ENCODE measurements around the gene CA12. TPM values are rescaled to one million over a fixed set of nuclear protein-coding genes. Genes with fewer than 3 reads are reported as not detected.

CA12 gene
- polyA plus RNA-seq, 5 donors, result 1.8 to 6.4 (median 2.1) TPM

Other genes with a start within 250 kb of the CA12 start
- gene RPS27L, start 224.4 kb downstream of the CA12 start, polyA plus RNA-seq (ENCODE audit: insufficient read depth in 1 of 5, insufficient read length in 5 of 5, low replicate concordance in 1 of 5), result 100 to 1,000 TPM in 1 of 5 donors, 10 to 100 TPM in 4; 76.8 to 103 (median 92.8) TPM
- gene RAB8B, start 192.2 kb downstream of the CA12 start, polyA plus RNA-seq (ENCODE audit: insufficient read depth in 1 of 5, insufficient read length in 5 of 5, low replicate concordance in 1 of 5), result 10 to 100 TPM; 36.7 to 72.5 (median 64.0) TPM
- 10 to 100 TPM; 22.0 to 30.6 (median 28.7) TPM for gene APH1B, start 104.2 kb downstream of the CA12 start, polyA plus RNA-seq (ENCODE audit: insufficient read depth in 1 of 5, insufficient read length in 5 of 5, low replicate concordance in 1 of 5)
- gene USP3, start 122.7 kb upstream of the CA12 start, polyA plus RNA-seq (ENCODE audit: insufficient read depth in 1 of 5, insufficient read length in 5 of 5, low replicate concordance in 1 of 5), result 10 to 100 TPM; 37.8 to 44.7 (median 42.4) TPM
- gene FBXL22, start 215.5 kb upstream of the CA12 start, polyA plus RNA-seq (ENCODE audit: insufficient read depth in 1 of 5, insufficient read length in 5 of 5, low replicate concordance in 1 of 5), result 1 to 10 TPM; 1.8 to 6.6 (median 2.4) TPM